ENCODE results near the gene PVALEF. TPM values are rescaled to one million over a fixed set of nuclear protein-coding genes. Genes with fewer than 3 reads are reported as not detected.

The PVALEF gene
- polyA plus RNA-seq, 1 donor (not counting 4 experiments of a cell fraction or from before 2014, with no cell fraction given) = not detected

DNA sequence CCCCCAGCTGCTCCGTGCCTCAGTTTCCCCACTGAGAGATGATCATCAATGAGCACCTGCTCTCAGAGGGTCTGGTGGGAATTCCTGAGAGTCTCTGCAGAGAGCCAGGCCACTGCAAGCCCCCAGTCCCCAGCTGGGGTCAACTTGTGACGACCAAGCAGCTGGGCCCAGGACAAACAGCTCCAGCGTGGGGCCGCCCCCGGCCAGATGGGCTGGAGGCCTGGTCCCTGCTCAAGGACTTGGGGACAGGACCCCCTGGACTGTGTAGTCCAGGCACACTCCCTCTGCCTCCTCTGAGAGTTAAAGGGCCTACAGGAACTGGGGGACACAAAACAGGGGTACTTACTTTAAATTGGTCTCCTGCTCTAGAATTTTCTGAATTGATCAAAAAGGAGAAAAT lies 17.3 kb downstream of the PVALEF start:
- TF ChIP-seq EZH2 (IDR thresholded peaks at IDR 0.05; ENCODE audit: low read length) = no peak
- TF ChIP-seq, protein P1, sequence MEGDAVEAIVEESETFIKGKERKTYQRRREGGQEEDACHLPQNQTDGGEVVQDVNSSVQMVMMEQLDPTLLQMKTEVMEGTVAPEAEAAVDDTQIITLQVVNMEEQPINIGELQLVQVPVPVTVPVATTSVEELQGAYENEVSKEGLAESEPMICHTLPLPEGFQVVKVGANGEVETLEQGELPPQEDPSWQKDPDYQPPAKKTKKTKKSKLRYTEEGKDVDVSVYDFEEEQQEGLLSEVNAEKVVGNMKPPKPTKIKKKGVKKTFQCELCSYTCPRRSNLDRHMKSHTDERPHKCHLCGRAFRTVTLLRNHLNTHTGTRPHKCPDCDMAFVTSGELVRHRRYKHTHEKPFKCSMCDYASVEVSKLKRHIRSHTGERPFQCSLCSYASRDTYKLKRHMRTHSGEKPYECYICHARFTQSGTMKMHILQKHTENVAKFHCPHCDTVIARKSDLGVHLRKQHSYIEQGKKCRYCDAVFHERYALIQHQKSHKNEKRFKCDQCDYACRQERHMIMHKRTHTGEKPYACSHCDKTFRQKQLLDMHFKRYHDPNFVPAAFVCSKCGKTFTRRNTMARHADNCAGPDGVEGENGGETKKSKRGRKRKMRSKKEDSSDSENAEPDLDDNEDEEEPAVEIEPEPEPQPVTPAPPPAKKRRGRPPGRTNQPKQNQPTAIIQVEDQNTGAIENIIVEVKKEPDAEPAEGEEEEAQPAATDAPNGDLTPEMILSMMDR (optimal IDR thresholded peaks at IDR 0.05 in 1 of 3, IDR thresholded peaks at IDR 0.05 in 1 of 3, conservative IDR thresholded peaks at IDR 0.05 in 1 of 3; ENCODE audit: extremely low read depth in 1 of 3, insufficient read depth in 2 of 3, low read length in 3 of 3) = no peak
- H3K36me3 ChIP-seq (ENCODE audit: control insufficient read depth in 2 of 2, extremely low read depth in 1 of 2, insufficient read depth in 2 of 2, low read length in 2 of 2) = no peaks in the 10 kb centered on the region
- DNase-seq (ENCODE audit: low read depth, low spot score) = no peak
- no peak for FAIRE-seq
- no peak overlapping the region for H2AFZ ChIP-seq (ENCODE audit: control insufficient read depth, low read length)
- H4K20me1 ChIP-seq (ENCODE audit: control insufficient read depth, extremely low read depth, insufficient read depth, low read length) = no peaks in the 10 kb centered on the region
- peaks cover 7% of the 10 kb centered on the region for H3K27me3 ChIP-seq (ENCODE audit: control insufficient read depth, extremely low read depth, insufficient read depth, low read length)
- dilution Hi-C loops (cut with MboI; ENCODE audit: extremely low pct_ligation_motif_present, low sequenced_read_pairs) = no loop called here
- no peak overlapping the region for H3K27ac ChIP-seq (ENCODE audit: control insufficient read depth, insufficient read depth, low read length)
- no peak overlapping the region for H3K4me2 ChIP-seq (ENCODE audit: control insufficient read depth, extremely low read depth, insufficient read depth, low read depth, low read length)
- H3K9ac ChIP-seq (ENCODE audit: control insufficient read depth, extremely low read depth, insufficient read depth, low read length) = no peak overlapping the region
- no peak overlapping the region for H3K4me3 ChIP-seq (ENCODE audit: control insufficient read depth in 2 of 3, extremely low read depth in 1 of 3, insufficient read depth in 2 of 3, low read depth in 1 of 3, low read length in 3 of 3)
- no peaks in the 10 kb centered on the region for H3K9me3 ChIP-seq (ENCODE audit: control insufficient read depth, low read depth, low read length)
- H3K4me1 ChIP-seq (ENCODE audit: control insufficient read depth, extremely low read depth, insufficient read depth, low read length) = no peaks in the 10 kb centered on the region
- H3K9me1 ChIP-seq (ENCODE audit: control insufficient read depth, extremely low read depth, insufficient read depth, low read length) = no peaks in the 10 kb centered on the region
- no peaks in the 10 kb centered on the region for H3K79me2 ChIP-seq (ENCODE audit: control insufficient read depth, insufficient read depth, low read length)

DNA sequence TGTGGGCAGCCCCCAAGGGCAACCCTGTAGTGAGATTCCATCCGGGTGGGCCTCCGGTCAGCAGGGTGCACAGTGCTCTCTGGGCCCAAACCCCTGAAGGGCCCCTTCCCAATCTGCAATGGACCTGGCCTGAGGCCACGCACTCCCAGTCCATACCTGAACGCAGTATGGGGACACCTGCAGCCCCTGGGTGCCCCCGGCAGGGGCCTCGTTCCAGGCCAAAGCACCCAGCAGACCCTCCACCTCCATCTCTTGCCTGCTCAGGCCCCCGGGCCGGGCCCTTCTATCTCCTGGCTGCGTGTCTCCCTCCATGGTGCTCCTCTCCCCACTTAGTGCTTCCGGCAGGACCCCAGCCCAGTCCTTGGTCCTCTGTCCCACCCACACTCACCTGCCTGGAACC lies 18.0 kb downstream of the PVALEF start:
- Histone ChIP-seq H3K4me2 (ENCODE audit: control insufficient read depth, extremely low read depth, insufficient read depth, low read depth, low read length) (no peak overlapping the region), H3K36me3 (ENCODE audit: control insufficient read depth in 2 of 2, extremely low read depth in 1 of 2, insufficient read depth in 2 of 2, low read length in 2 of 2) (no peaks in the 10 kb centered on the region), H3K9ac (ENCODE audit: control insufficient read depth, extremely low read depth, insufficient read depth, low read length) (no peak overlapping the region), H3K9me1 (ENCODE audit: control insufficient read depth, extremely low read depth, insufficient read depth, low read length) (no peaks in the 10 kb centered on the region), H2AFZ (ENCODE audit: control insufficient read depth, low read length) (no peak overlapping the region), H4K20me1 (ENCODE audit: control insufficient read depth, extremely low read depth, insufficient read depth, low read length) (no peaks in the 10 kb centered on the region), H3K4me3 (ENCODE audit: control insufficient read depth in 2 of 3, extremely low read depth in 1 of 3, insufficient read depth in 2 of 3, low read depth in 1 of 3, low read length in 3 of 3) (no peak overlapping the region), H3K27me3 (ENCODE audit: control insufficient read depth, extremely low read depth, insufficient read depth, low read length) (peaks cover 7% of the 10 kb centered on the region), H3K4me1 (ENCODE audit: control insufficient read depth, extremely low read depth, insufficient read depth, low read length) (no peaks in the 10 kb centered on the region), H3K79me2 (ENCODE audit: control insufficient read depth, insufficient read depth, low read length) (no peaks in the 10 kb centered on the region), H3K27ac (ENCODE audit: control insufficient read depth, insufficient read depth, low read length) (no peak overlapping the region), H3K9me3 (ENCODE audit: control insufficient read depth, low read depth, low read length) (no peaks in the 10 kb centered on the region)
- dilution Hi-C loops (cut with MboI; ENCODE audit: extremely low pct_ligation_motif_present, low sequenced_read_pairs) = no loop called here
- TF ChIP-seq, protein P1 (optimal IDR thresholded peaks at IDR 0.05 in 1 of 3, IDR thresholded peaks at IDR 0.05 in 1 of 3, conservative IDR thresholded peaks at IDR 0.05 in 1 of 3; ENCODE audit: extremely low read depth in 1 of 3, insufficient read depth in 2 of 3, low read length in 3 of 3) = no peak
- DNase-seq (ENCODE audit: low read depth, low spot score) (no peak), FAIRE-seq (no peak)

Measured in keratinocyte (primary cell).